Activated CD4-positive, alpha-beta T cell treated with anti-CD3 and anti-CD28 coated beads, Interleukin-2, amount 10 ng/mL, durations not matched to agents 7 days and 5 days (primary cell): ENCODE results near the gene TMEM156. TPM values are rescaled to one million over a fixed set of nuclear protein-coding genes. Genes with fewer than 3 reads are reported as not detected.

Experiments used
- total RNA-seq, 2 experiments: library from RNA; stranded (reverse); gene quantifications; one replicate each; pipeline ENCODE4 v1.2.3, GENCODE V29; 2021

TMEM156 gene
- total RNA-seq, 2 experiments from 2014 or later = 19.5 to 19.6 TPM

Other genes starting within 250 kb of the TMEM156 start
- under 1 TPM in 1 of 2 experiments, not detected in 1; 0.23 TPM for gene TLR10, start 249.4 kb downstream of the TMEM156 start, total RNA-seq
- 10 to 100 TPM; 19.5 to 21.0 TPM for gene TLR1, start 227.6 kb downstream of the TMEM156 start, total RNA-seq
- 1 to 10 TPM; 3.2 to 3.5 TPM for gene TLR6, start 175.6 kb downstream of the TMEM156 start, total RNA-seq
- gene FAM114A1, start 164.6 kb downstream of the TMEM156 start, total RNA-seq = under 1 TPM; 0.31 to 0.45 TPM
- 10 to 100 TPM; 23.6 to 25.0 TPM for gene KLHL5, start 29.8 kb upstream of the TMEM156 start, total RNA-seq
- 10 to 100 TPM in 1 of 2 experiments, 1 to 10 TPM in 1; 10.0 to 11.8 TPM for gene WDR19, start 150.1 kb upstream of the TMEM156 start, total RNA-seq